Ishikawa (cell line): ENCODE results near the gene HSPH1.

Experiments used
- CEBPB ChIP-seq: IDR thresholded peaks from 2 replicates; pipeline ENCODE4 v1.6.1; 2012
- CREB1 ChIP-seq: IDR thresholded peaks from 2 replicates; pipeline ENCODE4 v1.6.1; 2012; ENCODE audit warnings: low read depth
- EGR1 ChIP-seq: IDR thresholded peaks from 2 replicates; pipeline ENCODE4 v1.6.1; 2012
- EP300 ChIP-seq: IDR thresholded peaks from 2 replicates; pipeline ENCODE4 v1.6.1; 2012; ENCODE audit warnings: borderline replicate concordance
- FOXM1 ChIP-seq: IDR thresholded peaks from 2 replicates; pipeline ENCODE4 v1.6.1; 2012; ENCODE audit warnings: low read depth, borderline replicate concordance
- MAX ChIP-seq: IDR thresholded peaks from 2 replicates; pipeline ENCODE4 v1.6.1; 2012
- NFIC ChIP-seq: IDR thresholded peaks from 2 replicates; pipeline ENCODE4 v1.6.1; 2012
- RAD21 ChIP-seq: IDR thresholded peaks from 2 replicates; pipeline ENCODE4 v1.6.1; 2012; ENCODE audit warnings: low read depth
- TAF1 ChIP-seq: IDR thresholded peaks from 2 replicates; pipeline ENCODE4 v1.6.1; 2012; ENCODE audit warnings: low read depth, mild to moderate bottlenecking
- TCF12 ChIP-seq: IDR thresholded peaks from 2 replicates; pipeline ENCODE4 v1.6.1; 2012; ENCODE audit warnings: low read depth
- TEAD4 ChIP-seq: IDR thresholded peaks from 2 replicates; pipeline ENCODE4 v1.6.1; 2012
- YY1 ChIP-seq: IDR thresholded peaks from 2 replicates; pipeline ENCODE4 v1.6.1; 2012; ENCODE audit warnings: low read depth
- ZBTB7A ChIP-seq: IDR thresholded peaks from 2 replicates; pipeline ENCODE4 v1.6.1; 2012; ENCODE audit warnings: low read depth
- TF ChIP-seq, protein P1 (sequence below): IDR thresholded peaks from 2 replicates; pipeline ENCODE4 v1.6.1; 2012; ENCODE audit warnings: low read depth, mild to moderate bottlenecking
- TF ChIP-seq, protein P2 (sequence below): IDR thresholded peaks from 2 replicates; pipeline ENCODE4 v1.6.1; 2012

HSPH1 gene

GRCh38 chr13:31105856-31106255 lies 55.8 kb downstream of the HSPH1 start:
- TF ChIP-seq MAX = no peak
- TF ChIP-seq CEBPB = no peak
- TF ChIP-seq TAF1 = no peak

DNA sequence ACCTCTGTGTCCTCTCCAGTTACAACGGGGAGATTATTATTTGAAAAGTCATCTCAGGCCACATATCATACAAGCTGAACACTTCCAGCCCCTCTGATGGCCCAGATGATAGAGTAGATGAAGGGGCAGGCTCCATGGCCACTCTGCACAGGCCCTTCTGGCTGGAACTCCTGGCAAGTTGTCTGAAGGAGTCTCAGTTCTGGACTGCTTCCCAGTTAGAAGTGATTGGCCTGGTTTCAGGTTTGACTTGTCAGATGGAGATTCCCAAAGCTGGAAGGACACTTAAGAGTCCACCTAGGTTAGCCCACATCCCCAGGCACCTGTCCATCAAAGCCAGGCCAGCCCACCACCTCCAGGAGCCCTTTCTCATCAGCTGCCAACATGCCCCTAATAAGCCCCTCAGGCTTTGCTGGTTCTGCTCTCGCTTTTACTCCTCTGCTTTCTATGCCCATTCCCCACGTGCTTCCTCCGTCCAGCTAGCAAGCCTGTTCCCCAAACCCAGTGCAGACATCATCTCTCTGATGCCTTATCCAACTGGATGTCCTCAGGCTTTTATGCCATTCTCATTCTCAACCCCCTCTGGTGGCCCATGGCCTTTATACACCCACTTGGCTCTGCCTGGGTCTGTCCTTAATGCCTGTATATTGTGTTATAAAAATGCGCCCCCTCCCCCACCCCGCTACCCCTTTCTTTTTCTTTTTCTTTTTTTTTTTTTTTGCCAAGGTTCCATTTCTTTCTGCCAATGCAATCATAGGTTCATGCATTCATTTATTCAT lies 56.5 kb downstream of the HSPH1 start:
- TF ChIP-seq, protein P1, sequence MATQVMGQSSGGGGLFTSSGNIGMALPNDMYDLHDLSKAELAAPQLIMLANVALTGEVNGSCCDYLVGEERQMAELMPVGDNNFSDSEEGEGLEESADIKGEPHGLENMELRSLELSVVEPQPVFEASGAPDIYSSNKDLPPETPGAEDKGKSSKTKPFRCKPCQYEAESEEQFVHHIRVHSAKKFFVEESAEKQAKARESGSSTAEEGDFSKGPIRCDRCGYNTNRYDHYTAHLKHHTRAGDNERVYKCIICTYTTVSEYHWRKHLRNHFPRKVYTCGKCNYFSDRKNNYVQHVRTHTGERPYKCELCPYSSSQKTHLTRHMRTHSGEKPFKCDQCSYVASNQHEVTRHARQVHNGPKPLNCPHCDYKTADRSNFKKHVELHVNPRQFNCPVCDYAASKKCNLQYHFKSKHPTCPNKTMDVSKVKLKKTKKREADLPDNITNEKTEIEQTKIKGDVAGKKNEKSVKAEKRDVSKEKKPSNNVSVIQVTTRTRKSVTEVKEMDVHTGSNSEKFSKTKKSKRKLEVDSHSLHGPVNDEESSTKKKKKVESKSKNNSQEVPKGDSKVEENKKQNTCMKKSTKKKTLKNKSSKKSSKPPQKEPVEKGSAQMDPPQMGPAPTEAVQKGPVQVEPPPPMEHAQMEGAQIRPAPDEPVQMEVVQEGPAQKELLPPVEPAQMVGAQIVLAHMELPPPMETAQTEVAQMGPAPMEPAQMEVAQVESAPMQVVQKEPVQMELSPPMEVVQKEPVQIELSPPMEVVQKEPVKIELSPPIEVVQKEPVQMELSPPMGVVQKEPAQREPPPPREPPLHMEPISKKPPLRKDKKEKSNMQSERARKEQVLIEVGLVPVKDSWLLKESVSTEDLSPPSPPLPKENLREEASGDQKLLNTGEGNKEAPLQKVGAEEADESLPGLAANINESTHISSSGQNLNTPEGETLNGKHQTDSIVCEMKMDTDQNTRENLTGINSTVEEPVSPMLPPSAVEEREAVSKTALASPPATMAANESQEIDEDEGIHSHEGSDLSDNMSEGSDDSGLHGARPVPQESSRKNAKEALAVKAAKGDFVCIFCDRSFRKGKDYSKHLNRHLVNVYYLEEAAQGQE = no peak
- TF ChIP-seq FOXM1 = no peak
- no peak for TF ChIP-seq RAD21
- no peak for TF ChIP-seq MAX
- TF ChIP-seq NFIC = no peak
- no peak for TF ChIP-seq CREB1
- TF ChIP-seq EGR1 = no peak

DNA sequence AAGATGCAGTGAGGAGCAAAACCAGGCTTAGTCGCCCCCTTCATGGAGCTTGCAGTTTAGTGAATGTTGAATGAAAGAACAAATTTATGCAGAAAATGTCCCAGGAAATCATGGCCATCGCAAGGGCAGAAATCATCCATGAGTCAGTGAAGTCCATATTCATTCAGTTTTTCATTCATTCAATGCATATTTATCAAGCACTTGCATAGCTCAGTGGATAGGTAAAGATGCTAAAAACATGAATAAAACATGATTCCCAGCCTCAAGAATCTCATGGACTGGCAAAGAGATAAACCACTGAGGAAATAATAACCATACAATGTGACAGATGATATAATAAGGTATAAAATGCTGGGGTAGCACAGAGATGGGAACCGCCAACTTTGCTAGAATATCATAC lies 58.8 kb downstream of the HSPH1 start:
- TF ChIP-seq FOXM1 (no peak), CREB1 (no peak), NFIC (no peak), MAX (no peak), EP300 (no peak), YY1 (no peak), TCF12 (no peak), TAF1 (no peak), TEAD4 (no peak), CEBPB (no peak), RAD21 (no peak), EGR1 (no peak), ZBTB7A (no peak)
- TF ChIP-seq, protein P2, sequence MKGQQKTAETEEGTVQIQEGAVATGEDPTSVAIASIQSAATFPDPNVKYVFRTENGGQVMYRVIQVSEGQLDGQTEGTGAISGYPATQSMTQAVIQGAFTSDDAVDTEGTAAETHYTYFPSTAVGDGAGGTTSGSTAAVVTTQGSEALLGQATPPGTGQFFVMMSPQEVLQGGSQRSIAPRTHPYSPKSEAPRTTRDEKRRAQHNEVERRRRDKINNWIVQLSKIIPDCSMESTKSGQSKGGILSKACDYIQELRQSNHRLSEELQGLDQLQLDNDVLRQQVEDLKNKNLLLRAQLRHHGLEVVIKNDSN = no peak
- TF ChIP-seq, protein P1 = no peak

DNA sequence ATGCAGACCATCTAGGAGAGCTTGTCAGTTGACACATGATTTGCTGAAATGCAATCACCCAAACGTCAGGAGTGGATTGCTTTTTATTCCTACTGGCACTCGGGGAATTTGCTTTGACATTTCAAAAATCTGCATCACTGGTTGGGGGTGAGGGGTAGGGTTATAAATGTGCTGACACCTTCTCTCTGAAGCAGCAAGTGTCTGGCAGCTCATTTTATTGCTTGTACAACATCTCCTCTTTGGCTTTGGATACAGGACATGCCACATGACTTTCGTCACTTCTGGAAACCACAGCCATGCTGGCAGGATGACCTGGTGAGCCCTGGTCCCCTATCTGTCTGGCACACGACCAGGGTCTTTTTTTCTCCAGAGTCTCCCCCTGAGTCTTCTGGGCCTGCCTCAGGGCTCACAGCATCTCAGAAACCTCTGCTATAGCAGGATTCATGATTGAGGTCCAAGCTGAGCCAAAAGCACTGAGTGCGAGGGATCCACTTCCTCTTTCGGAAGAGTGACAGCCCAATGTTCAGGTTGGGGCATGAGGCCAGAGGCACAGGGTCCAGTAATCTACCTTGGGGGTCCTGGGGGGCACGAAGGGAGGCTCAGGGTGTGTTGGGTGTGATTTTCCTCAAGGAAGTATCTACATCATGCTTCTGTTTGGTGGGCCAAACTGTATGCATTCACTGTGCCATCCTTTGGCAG lies 60.1 kb downstream of the HSPH1 start:
- no peak for TF ChIP-seq TCF12
- no peak for TF ChIP-seq NFIC
- TF ChIP-seq, protein P2 = no peak
- no peak for TF ChIP-seq ZBTB7A
- no peak for TF ChIP-seq CREB1
- TF ChIP-seq TAF1 = no peak
- no peak for TF ChIP-seq RAD21
- TF ChIP-seq FOXM1 = no peak
- TF ChIP-seq, protein P1 = no peak
- no peak for TF ChIP-seq YY1
- no peak for TF ChIP-seq TEAD4
- no peak for TF ChIP-seq EP300
- TF ChIP-seq CEBPB = no peak
